GM21423 (cell line): ENCODE results near the gene C12orf76.
"Not testable (repeated sequence)": the region's sequence is repeated elsewhere in the genome, so short reads cannot be mapped to it uniquely, and the experiment has no call there.

Experiments used
- ATAC-seq: cut with Tn5 transposase; IDR thresholded peaks from one replicate; pipeline ENCODE4 v1.9.1; 2021; ENCODE audit warnings: mild to moderate bottlenecking, moderate library complexity; ENCODE audit not compliant: unreplicated experiment

The C12orf76 gene

DNA sequence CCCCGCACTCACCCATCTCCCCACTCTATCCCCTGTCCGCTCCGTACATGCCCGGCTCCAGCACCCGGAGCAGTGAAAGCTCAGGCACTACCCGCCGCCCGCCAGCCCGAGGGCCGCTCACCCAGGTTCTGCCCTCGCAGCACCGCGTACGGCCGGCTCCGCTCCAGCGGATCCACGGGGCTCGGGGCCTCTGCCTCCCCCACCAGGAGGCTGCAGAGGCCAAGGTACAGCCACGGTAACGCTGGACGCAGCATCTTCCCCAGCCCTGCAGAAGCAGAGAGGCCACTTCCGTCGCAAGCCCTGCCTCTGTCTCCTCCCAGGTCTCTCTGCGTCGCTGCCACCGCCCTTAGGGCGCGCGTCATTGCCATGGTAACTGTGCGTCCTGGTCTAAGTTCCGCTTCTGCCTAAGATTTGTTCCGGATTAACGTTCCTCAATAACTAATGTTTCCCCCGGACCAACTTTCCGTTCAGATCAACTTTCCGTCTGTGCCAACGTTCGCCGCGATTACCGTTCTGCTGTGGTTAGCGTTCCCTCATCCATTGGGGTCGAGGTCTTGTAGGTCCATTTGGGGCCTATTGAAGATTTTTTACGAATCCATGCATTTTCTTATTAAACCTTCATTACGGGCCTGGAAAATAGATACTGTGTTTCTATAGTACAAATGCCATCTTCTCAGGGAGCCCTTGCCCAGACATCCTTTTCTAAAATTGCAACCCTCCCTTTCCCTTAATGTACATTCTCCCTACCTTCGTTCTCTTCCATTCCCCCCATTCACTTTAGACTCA, at the start of gene C12orf76:
TSS of gene C12orf76 (minus strand) at position 281 of the 786 bp plus-strand sequence. CDS start at position 254, 27 bp downstream.
- peak; percentile 100 for ATAC-seq

DNA sequence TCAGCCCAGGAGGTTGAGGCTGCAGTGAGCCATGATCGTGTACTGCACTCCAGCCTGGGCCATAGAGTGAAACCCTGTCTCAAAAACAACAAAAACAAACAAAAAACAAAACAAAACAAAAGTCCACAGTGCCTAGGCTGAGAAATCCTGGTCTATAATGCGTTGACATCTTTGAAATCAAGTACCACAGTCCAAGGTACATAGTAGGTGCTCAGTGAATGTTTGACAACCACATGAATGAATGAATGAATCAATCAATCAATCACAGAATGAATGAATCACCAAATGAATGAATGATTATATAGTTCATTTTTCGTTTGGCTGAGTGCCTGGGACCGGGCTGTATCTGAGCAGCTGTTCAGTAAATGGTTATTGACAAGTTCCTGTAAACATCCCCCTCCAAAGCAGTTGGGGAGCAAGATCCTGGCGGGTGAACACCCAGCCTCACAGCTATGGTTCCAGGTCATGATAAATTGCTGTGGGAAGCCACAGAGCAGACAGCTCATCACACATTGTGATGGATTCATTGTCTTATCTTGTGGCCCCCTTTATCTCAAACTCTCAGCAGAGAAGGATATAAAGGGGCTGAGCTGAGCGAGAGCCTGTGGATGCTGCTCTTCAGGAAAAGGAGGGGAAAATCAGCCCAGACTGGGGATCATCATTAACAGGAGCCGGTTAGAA, 45.4 kb upstream of the C12orf76 start:
- no peak for ATAC-seq

DNA sequence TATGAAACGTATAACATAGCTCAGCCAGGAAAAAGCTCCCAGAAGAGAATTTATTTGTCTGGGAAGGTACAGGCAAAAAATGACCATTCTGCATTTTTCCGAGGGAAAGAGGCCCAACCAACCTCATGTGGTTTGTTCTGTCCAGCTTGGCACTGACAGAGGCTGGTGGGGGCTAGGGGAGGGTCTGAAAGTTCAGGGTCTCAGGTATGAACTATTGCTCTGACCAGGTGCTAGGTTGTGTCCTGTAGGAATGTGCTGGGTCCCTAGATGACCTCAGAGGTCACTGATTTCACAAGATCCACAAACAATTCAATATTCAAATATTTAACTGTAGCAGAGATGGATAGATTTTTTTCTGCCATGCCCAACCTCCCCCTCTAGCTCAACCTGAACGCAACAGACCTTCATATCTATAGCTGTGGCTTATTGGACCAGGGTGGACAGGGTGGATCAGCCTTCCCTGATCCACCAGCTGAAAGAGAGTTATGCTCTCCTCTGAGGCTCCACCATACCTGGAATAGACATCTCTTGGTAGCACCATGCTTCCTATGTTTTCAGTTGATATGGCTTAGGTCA, 42.9 kb upstream of the C12orf76 start:
- no peak for ATAC-seq

- ATAC-seq, result no peak
Measured at GRCh38 chr12:110090266-110091135, 42.2 kb upstream of the C12orf76 start.

DNA sequence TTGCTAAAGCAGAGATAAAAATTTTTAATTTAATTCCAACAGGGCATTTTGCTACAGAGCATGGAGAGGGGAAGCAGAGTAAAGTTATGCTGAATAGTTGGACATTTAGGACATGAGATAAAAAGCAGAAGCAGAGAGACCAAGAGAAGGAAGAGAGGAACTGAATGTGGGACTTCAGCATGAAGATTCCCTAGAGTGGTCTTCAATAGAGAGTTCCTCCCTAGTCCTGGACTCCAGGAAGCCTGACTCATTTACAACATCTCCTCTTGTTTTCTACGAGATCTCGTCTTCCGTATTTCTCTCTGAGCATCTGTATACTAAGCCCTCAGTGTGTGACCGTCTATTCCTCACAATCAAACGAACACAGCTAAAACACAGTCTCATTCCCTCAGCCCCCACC, 40.6 kb upstream of the C12orf76 start:
- ATAC-seq, result no peak

- not testable (repeated sequence) for ATAC-seq
Measured at GRCh38 chr12:110088216-110088615, 39.9 kb upstream of the C12orf76 start.

DNA sequence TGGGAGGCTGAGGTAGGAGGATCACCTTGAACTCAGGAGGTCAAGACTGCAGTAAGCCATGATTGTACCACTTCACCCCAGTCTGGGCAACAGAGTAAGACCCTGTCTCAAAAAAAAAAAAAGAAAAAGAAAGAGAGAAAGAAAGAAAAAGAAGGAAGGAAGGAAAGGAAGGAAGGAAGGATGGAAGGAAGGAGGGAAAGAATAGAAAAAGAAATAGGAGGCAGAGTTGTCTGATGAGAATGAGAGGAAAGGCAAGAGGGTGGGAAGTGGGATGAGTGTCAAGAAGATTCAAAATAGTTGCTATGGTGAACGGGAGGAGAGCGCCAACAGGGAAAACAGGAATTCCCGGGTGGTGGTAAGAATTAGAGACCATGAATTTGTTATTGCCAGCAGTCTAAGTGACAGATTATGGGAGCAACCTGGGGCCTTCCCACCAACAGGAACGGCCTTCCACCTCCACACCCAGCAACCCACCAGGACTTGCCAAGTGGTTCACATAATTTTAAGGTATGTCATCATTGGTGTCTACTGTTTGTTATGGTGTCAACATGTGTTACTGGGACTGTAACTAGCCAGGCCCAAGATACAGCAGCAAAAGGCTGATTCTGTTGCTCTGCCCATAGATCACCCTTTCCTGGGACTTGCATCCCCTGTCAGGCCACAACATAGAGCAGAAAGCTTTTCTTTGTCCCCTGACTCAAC, 36.1 kb upstream of the C12orf76 start:
- no peak for ATAC-seq

GRCh38 chr12:110080410-110080809, 32.1 kb upstream of the C12orf76 start:
- ATAC-seq, result no peak

- ATAC-seq, result peak; percentile 81
Measured at GRCh38 chr12:110079477-110080400, 31.4 kb upstream of the C12orf76 start.

DNA sequence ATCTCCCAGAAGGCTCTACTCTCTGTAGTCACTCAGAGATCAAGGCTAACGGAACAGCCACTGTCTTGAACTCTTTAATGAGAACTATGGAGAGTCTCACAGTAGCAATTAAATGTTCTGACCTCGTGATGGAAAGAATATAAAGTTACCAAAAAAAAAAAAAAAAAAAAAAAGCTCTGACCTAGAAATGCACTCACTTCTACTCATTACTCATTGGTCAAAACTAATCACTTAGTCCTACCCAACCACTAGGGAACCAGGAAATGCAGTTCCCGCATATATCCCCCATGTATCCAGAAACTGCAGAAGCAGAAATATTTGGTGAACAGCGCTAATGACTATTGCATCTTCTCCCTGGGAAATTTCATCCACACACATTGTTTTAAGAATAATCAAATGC, 29.5 kb upstream of the C12orf76 start:
- no peak for ATAC-seq

DNA sequence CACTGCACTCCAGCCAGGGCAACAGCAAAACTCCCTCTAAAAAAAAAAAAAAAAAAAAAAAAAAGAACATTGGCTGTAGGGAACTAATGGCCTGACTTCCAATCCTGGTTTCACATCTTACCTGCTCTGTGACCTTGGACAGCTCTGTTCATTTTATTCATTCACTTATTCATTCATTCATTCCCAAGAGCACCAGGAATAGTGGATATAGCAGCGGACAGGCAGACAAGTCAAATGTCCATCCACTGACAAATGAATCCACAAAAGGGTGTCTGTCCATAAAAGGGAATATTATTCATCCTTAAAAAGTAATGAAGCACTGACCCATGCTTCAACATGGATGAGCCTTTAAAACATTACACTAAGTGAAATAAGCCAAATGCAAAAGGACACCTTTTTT, 27.6 kb upstream of the C12orf76 start:
- no peak for ATAC-seq

- no peak for ATAC-seq
Measured at GRCh38 chr12:110074089-110074488, 25.8 kb upstream of the C12orf76 start.

GRCh38 chr12:110073049-110073831, 24.9 kb upstream of the C12orf76 start:
- no peak for ATAC-seq

DNA sequence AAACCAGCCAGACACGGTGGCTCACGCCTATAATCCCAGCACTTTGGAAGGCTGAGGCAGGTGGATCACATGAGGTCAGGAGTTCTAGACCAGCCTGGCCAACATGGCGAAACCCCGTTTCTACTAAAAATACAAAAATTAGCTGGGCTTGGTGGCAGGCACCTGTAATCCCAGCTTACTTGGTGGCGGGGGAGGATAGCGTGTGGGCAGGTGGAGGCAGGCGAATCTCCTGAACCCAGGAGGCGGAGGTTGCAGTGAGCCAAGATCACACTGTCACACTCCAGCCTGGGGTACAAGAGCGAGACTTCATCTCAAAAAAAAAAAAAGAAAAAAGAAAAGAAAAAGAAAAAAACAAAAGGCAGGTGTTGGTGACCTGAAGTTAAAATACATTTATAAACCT, 24.3 kb upstream of the C12orf76 start:
- not testable (repeated sequence) for ATAC-seq

GRCh38 chr12:110071967-110072366, 23.6 kb upstream of the C12orf76 start:
- no peak for ATAC-seq

DNA sequence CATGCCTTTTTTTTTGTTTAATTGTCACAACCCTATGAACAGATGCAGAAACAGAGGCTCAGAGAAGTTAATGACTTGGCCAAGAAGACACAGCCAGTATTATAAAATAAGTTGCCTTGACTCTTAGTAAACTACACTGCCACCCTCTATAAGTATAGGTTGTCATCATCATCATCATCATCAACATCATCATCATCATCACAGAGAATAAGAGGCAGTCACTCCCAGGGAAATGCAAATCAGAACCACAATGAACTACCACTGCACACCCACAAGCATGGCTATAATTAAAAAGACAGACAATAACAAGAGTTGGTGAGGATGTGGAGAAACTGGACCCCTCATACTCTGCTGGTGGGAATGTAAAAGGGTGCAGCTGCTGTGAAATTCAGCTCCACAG, 23.2 kb upstream of the C12orf76 start:
- no peak for ATAC-seq

DNA sequence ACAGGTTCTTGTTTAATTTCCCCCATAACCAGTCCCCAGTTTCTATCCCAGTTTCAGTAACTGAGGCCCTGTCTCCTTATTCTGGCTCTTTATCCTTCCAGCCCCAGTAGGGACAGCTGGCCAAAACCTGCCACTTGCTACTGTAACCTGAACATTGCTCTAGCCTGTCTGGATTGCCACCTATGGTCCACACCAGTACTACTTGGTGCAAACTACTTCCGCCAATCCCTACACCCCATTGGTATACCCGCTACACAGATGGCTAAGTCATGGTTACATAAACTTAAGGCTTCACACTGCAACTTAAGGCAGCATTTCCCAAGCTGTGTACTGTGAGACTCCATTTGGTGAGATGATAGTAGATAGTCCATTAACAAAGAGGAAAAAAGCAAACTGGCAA, 20.3 kb upstream of the C12orf76 start:
- no peak for ATAC-seq

DNA sequence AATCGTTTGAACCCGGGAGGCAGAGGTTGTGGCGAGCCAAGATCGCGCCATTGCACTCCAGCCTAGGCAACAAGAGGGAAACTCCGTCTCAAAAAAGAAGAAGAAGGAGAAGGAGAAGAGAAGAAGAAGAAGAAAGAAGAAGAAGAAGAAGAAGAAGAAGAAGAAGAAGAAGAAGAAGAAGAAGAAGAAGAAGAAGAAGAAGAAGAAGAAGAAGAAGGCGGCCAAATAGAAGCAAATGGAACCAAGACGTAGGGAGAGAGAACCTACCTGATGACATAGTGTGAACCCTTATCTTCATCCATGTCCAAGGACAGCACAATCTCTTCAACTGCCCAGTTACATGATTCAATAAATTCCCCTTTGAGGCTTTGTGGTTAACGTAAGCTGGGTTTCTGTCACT, 19.8 kb upstream of the C12orf76 start:
- ATAC-seq, result not testable (repeated sequence)

GRCh38 chr12:110067531-110067930, 19.2 kb upstream of the C12orf76 start:
- no peak for ATAC-seq
